Measurements from ENCODE around the gene TNIP3.
"Not testable (repeated sequence)": the region's sequence is repeated elsewhere in the genome, so short reads cannot be mapped to it uniquely, and the experiment has no call there.

The TNIP3 gene

GRCh38 chr4:121177246-121178137 is 13.4 kb upstream of the TNIP3 start:
- no peak for DNase-seq (ENCODE audit: low read depth in 2 of 2)

DNA sequence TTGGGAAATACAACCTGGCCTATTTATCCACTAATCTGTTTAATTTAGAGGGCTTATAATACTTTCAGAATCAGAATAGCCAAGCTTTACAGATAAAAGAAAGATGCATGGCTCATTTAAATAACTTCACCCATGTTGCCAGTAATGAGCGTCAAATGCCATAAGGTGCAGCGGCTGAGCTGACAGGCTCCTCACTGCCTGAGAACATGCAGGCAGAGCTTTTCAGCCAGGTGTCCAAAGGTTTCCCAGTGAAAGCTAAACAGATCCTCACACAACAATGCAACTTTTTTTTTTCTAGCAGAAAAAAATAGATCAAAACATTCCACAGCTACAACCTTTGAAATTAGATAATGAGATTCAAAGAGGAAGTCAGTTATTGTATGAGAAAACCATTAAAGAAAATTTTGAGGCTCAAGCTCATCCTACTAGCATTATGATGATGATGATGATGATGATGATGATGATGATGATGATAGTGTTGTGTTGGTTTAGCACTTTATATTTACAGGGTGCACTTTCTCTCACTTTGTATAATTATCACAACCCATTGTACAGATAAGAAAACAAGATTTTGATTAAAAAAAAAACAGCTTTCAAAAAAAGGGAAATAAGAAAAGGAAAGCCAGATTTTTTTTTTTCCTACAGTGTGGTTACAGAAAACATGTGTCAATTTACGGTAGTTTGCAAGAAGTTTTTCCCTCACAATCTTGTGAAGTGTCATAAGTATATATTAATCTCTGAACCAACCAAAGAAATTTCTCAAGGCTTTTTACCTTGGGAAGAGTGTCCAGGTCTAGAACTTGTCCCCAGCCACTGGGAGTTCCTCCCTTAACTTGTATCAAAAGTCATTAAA is 12.2 kb upstream of the TNIP3 start:
- DNase-seq (ENCODE audit: low read depth in 2 of 2): no peak

GRCh38 chr4:121171477-121171876 is 7.4 kb upstream of the TNIP3 start:
- DNase-seq (ENCODE audit: low read depth in 2 of 2): not testable (repeated sequence)

GRCh38 chr4:121168446-121169281 is 4.5 kb upstream of the TNIP3 start:
- DNase-seq (ENCODE audit: low read depth in 2 of 2): no peak

- no peak for DNase-seq (ENCODE audit: low read depth in 2 of 2)
These were observed 2.9 kb upstream of the TNIP3 start for GRCh38 chr4:121166976-121167375.

DNA sequence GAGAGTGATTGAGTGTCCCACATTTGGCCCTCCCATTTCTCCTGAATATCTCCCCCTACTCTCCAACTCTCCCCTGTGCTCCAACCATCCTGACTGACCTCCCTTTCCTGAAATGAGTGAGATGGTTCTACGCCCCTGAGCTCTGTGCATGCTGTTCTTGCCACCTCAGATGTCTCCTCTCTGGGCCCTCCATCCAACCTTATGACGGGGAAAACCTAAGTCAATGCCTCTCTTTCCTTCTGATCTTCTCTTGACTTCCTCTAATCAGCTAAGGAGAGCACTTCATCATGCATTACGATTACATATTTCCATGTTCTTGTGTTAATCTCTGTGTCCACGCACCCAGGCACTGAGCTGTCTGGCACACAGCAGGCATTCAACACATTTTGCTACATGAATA is 1.1 kb upstream of the TNIP3 start:
- no peak for DNase-seq (ENCODE audit: low read depth in 2 of 2)

DNA sequence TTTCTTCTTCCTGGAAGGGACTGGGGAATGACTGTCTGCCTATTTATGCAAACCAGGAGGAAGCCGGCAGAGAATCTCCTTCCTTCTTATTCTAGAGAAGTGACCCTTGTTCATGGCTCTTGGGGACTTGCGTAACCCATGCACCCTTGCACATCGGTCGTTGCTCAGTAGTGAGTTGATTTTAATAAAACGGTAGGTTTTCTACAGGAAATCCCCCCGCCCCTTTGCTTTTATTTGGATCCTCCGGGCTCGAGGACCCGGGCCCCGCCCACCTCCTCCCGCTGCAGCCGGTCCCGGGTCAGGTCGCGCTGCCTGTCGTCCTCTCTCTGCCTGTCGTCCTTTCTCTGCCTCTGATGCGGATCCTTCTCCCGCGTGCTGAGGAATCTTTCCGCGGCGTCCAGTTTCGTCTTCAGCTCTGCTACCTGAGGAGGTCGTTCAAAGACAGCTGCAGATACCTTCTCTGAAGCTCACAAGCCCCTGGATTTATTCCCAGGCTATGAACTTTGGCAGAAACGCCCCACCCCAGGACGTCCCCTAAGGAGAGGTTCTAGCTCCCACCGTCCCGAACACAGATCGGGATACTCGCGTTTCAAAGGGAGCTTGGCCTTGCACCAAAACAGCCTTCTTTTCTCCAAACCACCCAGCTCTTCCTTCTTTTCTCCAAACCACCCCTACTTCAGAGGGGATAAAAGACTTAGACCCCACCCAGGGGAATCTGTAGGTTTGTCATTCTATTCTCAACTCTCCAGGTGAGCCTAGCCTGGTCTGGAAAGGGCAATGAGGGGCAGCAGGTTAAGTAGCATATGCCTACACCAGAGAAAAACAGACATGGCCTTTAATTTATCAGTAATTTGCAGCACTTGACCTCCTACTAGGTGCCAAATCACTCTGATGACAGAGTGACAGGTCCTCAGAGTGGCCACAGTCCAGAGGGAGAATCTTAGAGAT is 7.0 kb downstream of the TNIP3 start:
- DNase-seq (ENCODE audit: low read depth in 2 of 2): no peak

DNA sequence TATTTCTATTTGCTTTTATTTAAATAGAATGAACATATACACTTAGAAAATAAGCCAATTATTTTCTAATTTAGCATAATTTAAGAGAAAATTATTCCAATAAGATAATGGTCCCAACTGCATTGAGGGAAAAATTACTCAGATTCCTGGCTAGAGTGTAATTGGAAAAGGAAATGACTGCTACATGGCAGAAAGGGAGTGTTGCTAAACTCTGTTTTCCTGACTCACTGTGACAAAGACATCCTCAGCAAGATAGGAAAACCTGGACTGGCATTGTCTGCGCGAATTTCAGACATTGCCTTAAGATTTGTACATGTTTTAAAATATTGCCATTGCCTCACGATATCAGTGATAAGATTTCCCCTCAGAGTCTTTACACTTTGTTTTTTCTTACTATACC is 8.2 kb downstream of the TNIP3 start:
- no peak for DNase-seq (ENCODE audit: low read depth in 2 of 2)

GRCh38 chr4:121154103-121154515 is 10.0 kb downstream of the TNIP3 start:
- DNase-seq (ENCODE audit: low read depth in 2 of 2): no peak

DNA sequence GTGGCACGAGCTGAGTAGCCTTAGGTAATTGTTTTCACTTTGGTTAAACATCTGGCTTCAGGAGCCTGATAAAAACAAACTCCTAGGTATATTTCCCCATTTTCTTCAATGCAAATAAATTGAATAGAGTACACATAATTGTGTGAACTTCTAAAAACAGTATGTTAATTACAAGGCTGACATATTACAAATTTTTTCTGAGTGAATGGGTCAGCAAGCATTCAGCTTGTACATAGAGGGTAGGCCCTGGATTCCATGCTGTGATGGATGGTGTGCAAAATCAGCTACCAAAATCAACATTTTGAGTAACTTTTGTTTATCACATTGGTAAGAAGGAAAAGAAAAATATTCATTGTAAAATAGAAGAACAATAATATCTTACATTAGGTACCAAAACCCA is 12.2 kb downstream of the TNIP3 start:
- no peak for DNase-seq (ENCODE audit: low read depth in 2 of 2)

DNA sequence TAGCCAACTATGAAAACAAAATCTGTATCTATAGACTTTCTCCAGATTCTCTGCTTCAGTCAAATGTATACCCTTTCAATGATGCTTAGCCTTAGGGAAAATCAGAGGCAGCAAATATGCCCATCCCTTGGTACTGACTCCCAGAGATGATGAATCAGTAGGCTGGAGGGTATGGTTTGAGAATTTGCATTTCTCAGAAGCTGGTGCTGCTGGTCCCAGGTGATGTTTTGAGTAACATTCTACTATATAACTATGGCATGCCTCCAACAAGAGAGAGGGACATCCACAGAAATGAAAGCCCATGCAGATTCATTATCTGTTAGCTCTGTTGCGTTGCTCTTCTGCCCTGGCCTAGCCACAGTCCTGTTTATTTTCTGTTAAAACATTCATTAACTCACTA is 13.6 kb downstream of the TNIP3 start:
- no peak for DNase-seq (ENCODE audit: low read depth in 2 of 2)

DNA sequence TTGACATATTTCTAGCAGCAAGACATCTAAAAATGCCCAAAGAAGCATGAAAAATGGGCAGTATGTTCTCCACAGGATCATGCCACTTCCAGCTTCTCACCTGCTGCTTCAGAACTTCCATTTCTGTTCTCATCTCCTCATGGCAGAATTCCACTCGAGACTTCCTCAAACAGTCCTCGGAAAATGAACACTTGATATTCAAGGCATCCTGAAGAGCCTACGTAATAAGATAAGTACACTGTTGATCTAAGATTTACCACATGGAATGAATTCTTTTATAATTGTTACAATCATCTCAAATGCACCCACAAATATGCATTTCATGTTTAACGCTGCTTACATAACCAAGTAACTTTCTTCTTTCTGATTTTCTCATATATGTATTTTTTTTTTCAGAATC is 14.1 kb downstream of the TNIP3 start:
- no peak for DNase-seq (ENCODE audit: low read depth in 2 of 2)

DNA sequence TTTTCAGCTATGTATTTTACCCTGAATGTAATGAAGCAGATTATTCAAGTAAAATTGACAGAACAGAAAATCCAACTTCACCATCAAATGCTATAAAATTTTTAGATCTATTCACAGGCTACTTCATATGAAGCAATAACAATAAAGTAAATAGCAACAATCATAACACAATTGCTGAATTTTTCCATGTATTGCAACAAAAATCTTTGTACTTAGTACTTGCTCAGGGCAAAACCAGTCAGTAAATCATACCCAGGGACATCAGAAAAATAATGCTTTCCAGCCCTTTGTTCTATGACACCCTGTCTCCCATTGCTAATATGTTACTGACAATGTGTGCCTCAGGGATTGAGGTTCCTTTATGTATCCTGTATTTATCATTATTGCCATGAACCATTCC is 15.5 kb downstream of the TNIP3 start:
- DNase-seq (ENCODE audit: low read depth in 2 of 2): no peak

DNA sequence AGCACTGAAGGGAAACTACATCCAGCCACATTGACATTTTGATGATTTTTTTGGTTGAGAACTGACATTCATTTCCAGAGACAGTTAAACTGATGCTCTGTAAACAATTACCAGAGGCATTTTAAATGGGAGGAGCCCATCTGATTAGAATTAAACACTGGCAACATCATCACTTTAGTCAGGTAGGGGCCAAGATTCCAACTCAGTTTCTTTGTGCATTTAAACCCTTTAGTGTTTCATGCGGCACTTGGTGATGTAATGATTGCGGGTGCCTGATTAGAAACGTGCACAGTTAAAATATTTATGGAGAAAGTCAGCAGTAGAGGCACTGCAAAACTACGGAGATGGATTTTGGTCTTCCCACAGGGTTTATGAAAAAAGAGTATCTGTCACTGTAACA is 16.1 kb downstream of the TNIP3 start:
- no peak for DNase-seq (ENCODE audit: low read depth in 2 of 2)

DNA sequence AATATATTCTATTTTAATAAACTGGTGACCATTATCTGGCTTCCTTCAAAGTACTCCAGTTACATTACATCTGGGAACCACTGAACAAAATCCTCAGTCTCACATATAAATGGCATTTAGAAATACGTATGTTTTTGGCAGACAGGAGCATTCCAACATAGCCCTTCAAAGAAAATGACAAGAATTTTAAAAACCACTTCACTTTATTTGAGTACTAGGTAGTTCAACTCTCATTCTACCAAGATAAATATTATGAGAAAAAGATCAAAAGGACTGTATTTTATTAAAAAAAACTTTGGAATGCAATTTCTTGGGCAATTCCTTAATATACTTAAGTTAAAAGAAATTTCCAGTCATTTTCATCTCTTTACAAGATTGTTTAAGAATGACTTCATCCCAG is 17.6 kb downstream of the TNIP3 start:
- DNase-seq (ENCODE audit: low read depth in 2 of 2): no peak

DNA sequence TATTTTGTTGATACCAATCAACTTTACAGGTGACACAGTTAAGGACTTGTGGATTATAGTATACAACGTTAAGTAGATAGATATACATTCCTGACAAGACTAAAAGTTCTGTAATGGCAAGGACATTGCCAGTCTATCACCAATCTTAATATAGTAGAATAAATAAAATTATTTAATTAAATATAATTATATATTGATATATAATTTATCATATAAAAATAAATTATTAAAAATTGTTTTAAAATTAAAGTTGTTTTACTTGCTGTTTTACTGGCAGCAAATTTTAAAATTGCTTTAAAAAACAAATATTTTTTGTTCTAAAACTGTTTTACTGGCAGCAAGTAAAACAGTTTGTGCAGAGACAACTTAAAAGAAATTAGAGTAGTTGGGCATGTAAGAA is 18.7 kb downstream of the TNIP3 start:
- DNase-seq (ENCODE audit: low read depth in 2 of 2): no peak

DNA sequence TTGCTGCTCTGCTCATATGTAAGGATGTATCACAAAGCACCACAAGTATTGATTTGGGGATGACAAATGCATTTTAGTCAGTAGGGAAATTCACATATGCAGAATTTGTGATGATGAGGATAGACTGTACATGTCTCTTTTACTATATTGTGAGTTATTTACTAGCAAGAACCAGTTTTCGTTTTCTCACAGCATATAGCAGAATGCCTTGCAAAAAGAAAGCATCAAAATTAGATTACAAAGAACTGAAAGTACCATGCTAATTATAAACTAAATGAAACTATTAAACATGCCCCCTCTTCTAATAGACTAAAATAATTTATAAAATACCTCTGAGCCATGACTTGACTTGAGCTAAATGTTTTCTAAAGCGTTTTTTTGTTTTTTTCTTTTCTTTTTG is 20.1 kb downstream of the TNIP3 start:
- DNase-seq (ENCODE audit: low read depth in 2 of 2): no peak

DNA sequence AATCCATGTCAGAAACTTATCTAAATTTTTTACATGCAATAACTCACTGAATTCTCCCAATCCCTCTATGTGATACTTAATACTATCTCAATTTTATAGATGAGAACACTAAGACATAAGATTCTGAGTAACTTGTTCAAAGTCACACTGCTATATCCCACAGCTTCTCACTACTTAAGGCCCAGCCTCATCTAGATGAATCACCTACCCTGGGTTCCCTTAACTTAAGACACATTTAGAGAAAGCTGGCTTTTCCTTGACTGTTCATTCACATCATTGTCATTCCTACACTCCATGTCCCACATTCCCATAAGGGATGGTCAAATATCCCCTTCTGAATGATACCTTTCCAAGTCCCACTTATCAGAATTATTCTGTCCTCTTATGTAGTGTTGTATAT is 21.0 kb downstream of the TNIP3 start:
- DNase-seq (ENCODE audit: low read depth in 2 of 2): no peak

DNA sequence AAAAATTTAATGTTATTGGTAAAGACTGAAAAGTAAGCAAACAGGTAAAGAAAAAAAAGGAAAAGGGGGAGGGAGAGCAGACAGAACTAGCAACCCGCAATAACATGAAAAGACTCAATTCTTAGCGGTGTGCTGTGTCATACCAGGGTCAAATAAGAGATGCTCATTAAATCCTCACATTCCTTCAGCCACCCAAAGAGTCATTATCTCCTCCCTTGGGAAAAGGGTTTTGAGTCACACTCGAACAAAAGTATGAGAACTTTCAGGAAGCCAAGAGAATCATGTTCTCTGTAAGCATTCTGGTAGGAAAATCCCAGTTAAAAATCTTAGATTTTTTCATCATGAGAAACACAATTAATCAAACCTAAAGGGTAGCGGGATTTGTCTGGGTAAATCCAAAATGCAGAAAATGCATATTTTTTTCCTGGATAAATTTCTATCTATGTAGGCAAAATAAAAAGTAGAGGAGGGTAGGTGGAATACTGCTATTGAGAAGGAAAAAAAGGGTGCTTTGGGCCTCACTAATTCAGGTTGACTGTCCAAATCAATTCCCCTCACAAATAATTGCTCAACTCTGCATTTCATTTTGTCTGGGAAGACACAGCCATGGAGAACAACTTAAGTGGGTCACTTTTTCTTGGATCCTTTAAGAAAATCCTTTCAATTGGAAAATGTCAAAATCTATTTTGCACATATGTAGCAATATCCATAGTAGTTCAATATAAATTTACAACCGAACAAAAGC is 23.2 kb downstream of the TNIP3 start:
- no peak for DNase-seq (ENCODE audit: low read depth in 2 of 2)

DNA sequence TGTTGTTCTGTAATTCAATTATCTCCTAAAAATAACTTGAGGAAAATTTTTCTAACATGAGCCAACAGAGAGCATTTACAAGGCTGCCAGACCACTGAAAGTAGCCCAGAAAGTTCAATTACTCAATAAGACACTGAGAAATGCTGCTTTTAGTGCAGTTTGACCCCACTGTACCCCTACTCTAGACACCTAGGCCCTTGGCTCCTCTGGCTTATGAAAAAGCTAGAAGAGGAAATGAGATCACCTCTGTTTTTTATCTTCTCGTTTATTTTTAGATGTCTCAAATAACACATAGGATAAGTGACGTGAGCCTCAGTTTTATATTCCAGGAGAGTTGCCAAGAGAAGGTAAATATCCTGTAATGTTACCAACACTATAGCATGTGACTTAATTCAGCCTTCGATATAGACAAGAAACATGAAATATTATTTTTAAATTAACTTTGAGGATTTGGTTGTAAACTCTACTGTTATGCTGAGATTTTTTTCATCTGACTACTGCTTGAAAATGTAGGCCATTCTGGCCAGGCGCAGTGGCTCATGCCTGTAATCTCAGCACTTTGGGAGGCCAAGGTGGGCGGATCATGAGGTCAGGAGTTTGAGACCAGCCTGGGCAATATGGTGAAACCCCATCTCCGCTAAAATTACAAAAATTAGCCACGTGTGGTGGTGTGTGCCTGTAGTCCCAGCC is 24.4 kb downstream of the TNIP3 start:
- no peak for DNase-seq (ENCODE audit: low read depth in 2 of 2)
